DMS114 treated with DMSO at 0.1 percent for 48 hours (cell line): ENCODE data around the gene MLLT6.

ENCODE experiments used
- DNase-seq: peaks from one replicate; lab custom pipeline; 2025; ENCODE audit not compliant: unreplicated experiment; lab: John Stamatoyannopoulos, UW

The MLLT6 gene

GRCh38 chr17:38706505-38707216, 1.6 kb downstream of the MLLT6 start:
- no peak for DNase-seq

GRCh38 chr17:38707678-38708351, 2.7 kb downstream of the MLLT6 start:
- DNase-seq, result no peak

GRCh38 chr17:38709104-38709820, 4.2 kb downstream of the MLLT6 start:
- DNase-seq, result no peak

GRCh38 chr17:38709864-38710603, 5.0 kb downstream of the MLLT6 start:
- DNase-seq, result no peak

- DNase-seq, result no peak
Observed at GRCh38 chr17:38710604-38710962, 5.5 kb downstream of the MLLT6 start.

GRCh38 chr17:38710985-38711384, 5.9 kb downstream of the MLLT6 start:
- no peak for DNase-seq

- DNase-seq, result no peak
Observed at GRCh38 chr17:38711792-38712571, 6.9 kb downstream of the MLLT6 start.

GRCh38 chr17:38712593-38712992, 7.5 kb downstream of the MLLT6 start:
- no peak for DNase-seq

GRCh38 chr17:38713456-38714075, 8.5 kb downstream of the MLLT6 start:
- DNase-seq, result no peak

- DNase-seq, result no peak
Observed at GRCh38 chr17:38715216-38715943, 10.3 kb downstream of the MLLT6 start.

GRCh38 chr17:38716368-38717005, 11.4 kb downstream of the MLLT6 start:
- no peak for DNase-seq

GRCh38 chr17:38717139-38717745, 12.2 kb downstream of the MLLT6 start:
- DNase-seq, result no peak

GRCh38 chr17:38719289-38719942, 14.3 kb downstream of the MLLT6 start:
- no peak for DNase-seq

- no peak for DNase-seq
Observed at GRCh38 chr17:38719943-38720641, 15.0 kb downstream of the MLLT6 start.

- DNase-seq, result no peak
Observed at GRCh38 chr17:38720941-38721340, 15.9 kb downstream of the MLLT6 start.

GRCh38 chr17:38721802-38722201, 16.7 kb downstream of the MLLT6 start:
- no peak for DNase-seq

GRCh38 chr17:38724337-38724988, 19.4 kb downstream of the MLLT6 start:
- DNase-seq, result no peak
